B cell (primary cell): Measurements from ENCODE around the gene F8. TPM values are rescaled to one million over a fixed set of nuclear protein-coding genes. Genes with fewer than 3 reads are reported as not detected.

ENCODE experiments used
- ATAC-seq: fragments of 200-7000 bp; cut with Tn5 transposase; one replicate; pipeline ENCODE4 v1.10.0; 2021; ENCODE audit warnings: low read depth, mild to moderate bottlenecking, moderate number of reproducible peaks, moderate library complexity
- CTCF ChIA-PET: fragments of 350-600 bp; sonication (Branson Sonifier 250); formaldehyde crosslinking; loops from one replicate; lab custom pipeline; 2021; ENCODE audit warnings: antibody characterized with exemption, inconsistent platforms; lab: Charles Lee
- POLR2A ChIA-PET: fragments of 350-600 bp; sonication (Branson Sonifier 250); formaldehyde crosslinking; loops from one replicate; lab custom pipeline; 2021; ENCODE audit warnings: antibody characterized with exemption; lab: Charles Lee
- DNase-seq: peaks from one replicate; pipeline ENCODE4 v3.0.0; 2013
- H2AFZ ChIP-seq: 2 replicates; pipeline ENCODE4 v1.6.1; 2012; ENCODE audit warnings: mild to moderate bottlenecking, low read depth, low read length; ENCODE audit not compliant: insufficient read depth, poor library complexity, severe bottlenecking
- H3K27ac ChIP-seq, 2 donors: 1 replicate in 1 of 2; 2 replicates in 1 of 2; pipeline ENCODE4 v1.5.1; 2012 to 2013; ENCODE audit warnings: low read length in 2 of 2, mild to moderate bottlenecking in 2 of 2, moderate library complexity in 1 of 2
- H3K27me3 ChIP-seq, 4 experiments: fragments of 200-600 bp in 1 of 4; sonication (generic) in 1 of 4; replicated peaks in 1 of 4; 1 replicate in 2 of 4; 2 replicates in 2 of 4; pipeline versions ENCODE4 v1.6.1 to v1.7.0; 2013 to 2016; ENCODE audit warnings: low read length in 3 of 4, mild to moderate bottlenecking in 2 of 4, mixed read lengths in 1 of 4, moderate library complexity in 1 of 4; ENCODE audit not compliant: insufficient read depth in 4 of 4, control insufficient read depth in 3 of 4; ENCODE audit errors: control extremely low read depth in 1 of 4
- H3K36me3 ChIP-seq, 2 experiments: replicated peaks in 1 of 2; 1 replicate in 1 of 2; 2 replicates in 1 of 2; pipeline versions ENCODE4 v1.6.1 to v1.7.1; 2013; ENCODE audit warnings: low read length in 1 of 2; ENCODE audit not compliant: insufficient read depth in 2 of 2, control insufficient read depth in 1 of 2; ENCODE audit errors: control extremely low read depth in 1 of 2, extremely low read depth in 1 of 2
- H3K4me1 ChIP-seq, 2 donors: fragments of 200-600 bp in 1 of 2; sonication (generic) in 1 of 2; 1 replicate in 1 of 2; 2 replicates in 1 of 2; pipeline versions ENCODE4 v1.5.1 to v1.6.1; 2013 to 2017; ENCODE audit warnings: low read length in 2 of 2; ENCODE audit not compliant: control insufficient read depth in 2 of 2, insufficient read depth in 2 of 2
- H3K4me2 ChIP-seq: replicated peaks from 2 replicates; pipeline ENCODE3; 2012; ENCODE audit warnings: mild to moderate bottlenecking, low read depth, low read length; ENCODE audit not compliant: poor library complexity, severe bottlenecking
- H3K4me3 ChIP-seq, 5 experiments: fragments of 200-600 bp in 1 of 5; sonication (generic) in 1 of 5; 1 replicate in 3 of 5; 2 replicates in 2 of 5; pipeline versions ENCODE4 v1.5.1 to v1.7.0; 2011 to 2016; ENCODE audit warnings: low read length in 4 of 5, mild to moderate bottlenecking in 4 of 5, low read depth in 2 of 5, control low read depth in 1 of 5, moderate library complexity in 1 of 5; ENCODE audit not compliant: insufficient read depth in 1 of 5; ENCODE audit errors: control extremely low read depth in 1 of 5, extremely low read depth in 1 of 5
- H3K79me2 ChIP-seq: fragments of 200-600 bp; sonication (generic); one replicate; pipeline ENCODE4 v1.6.0; 2016; ENCODE audit warnings: low read length; ENCODE audit not compliant: control insufficient read depth, insufficient read depth
- H3K9ac ChIP-seq: fragments of 200-600 bp; sonication (generic); 2 replicates; pipeline ENCODE4 v1.6.1; 2017; ENCODE audit warnings: mild to moderate bottlenecking, low read length, moderate library complexity
- H3K9me3 ChIP-seq, 3 donors: one replicate each; pipeline versions ENCODE4 v1.6.1 to v1.7.1; 2013; ENCODE audit warnings: low read length in 2 of 3; ENCODE audit not compliant: control insufficient read depth in 2 of 3, insufficient read depth in 1 of 3; ENCODE audit errors: control extremely low read depth in 1 of 3
- H4K20me1 ChIP-seq: 2 replicates; pipeline ENCODE4 v1.6.0; 2012; ENCODE audit warnings: mild to moderate bottlenecking, low read length; ENCODE audit not compliant: insufficient read depth, control insufficient read depth, poor library complexity, severe bottlenecking
- H3K27ac Mint-ChIP-seq: one replicate; pipeline ENCODE4 v1.8.0; 2021; ENCODE audit warnings: mixed read lengths
- H3K27me3 Mint-ChIP-seq: one replicate; pipeline ENCODE4 v1.8.0; 2021; ENCODE audit warnings: mixed read lengths
- H3K4me1 Mint-ChIP-seq: one replicate; pipeline ENCODE4 v1.8.0; 2021; ENCODE audit warnings: mixed read lengths
- H3K4me3 Mint-ChIP-seq: one replicate; pipeline ENCODE4 v1.8.0; 2021; ENCODE audit warnings: mixed read lengths
- H3K9me3 Mint-ChIP-seq: one replicate; pipeline ENCODE4 v1.8.0; 2022; ENCODE audit warnings: mixed read lengths; ENCODE audit not compliant: insufficient read depth
- CTCF ChIP-seq: fragments of 200-600 bp; IDR thresholded peaks from one replicate; pipeline ENCODE4 v1.8.0; 2022; ENCODE audit warnings: antibody characterized with exemption, mild to moderate bottlenecking
- EZH2 ChIP-seq: IDR thresholded peaks from 2 replicates; pipeline ENCODE4 v1.6.1; 2012; ENCODE audit warnings: borderline replicate concordance, low read depth, mild to moderate bottlenecking, moderate library complexity, low read length; ENCODE audit not compliant: insufficient read depth, poor library complexity, severe bottlenecking
- WGBS: methylation state at CpG from one replicate; pipeline ENCODE4 v1.1.5; 2013; ENCODE audit warnings: missing lambda C conversion rate; ENCODE audit not compliant: insufficient coverage; 5-methylcytosine and 5-hydroxymethylcytosine counted together
- intact Hi-C: fragments of 100-400 bp; cut with micrococcal nuclease; formaldehyde crosslinking; loops from one replicate; pipeline ENCODE4 v1.10.0; 2022
- polyA plus RNA-seq: library from polyadenylated mRNA; depleted of rRNA; stranded (reverse); fragments of >200 nt; gene quantifications from 2 replicates; pipeline ENCODE4 v1.2.3, GENCODE V29; 2012
- total RNA-seq, 2 donors: library from RNA; stranded (reverse); fragments of 120-200 nt in 1 of 2; gene quantifications; 1 replicate in 1 of 2; 2 replicates in 1 of 2; pipeline versions ENCODE4 v1.2.3 to v1.2.4, GENCODE V29; 2013 to 2022

The F8 gene
- total and polyA plus RNA-seq, 2 donors (not counting 1 experiment from before 2014, with no cell fraction given): 0.86 to 1.4 TPM

DNA sequence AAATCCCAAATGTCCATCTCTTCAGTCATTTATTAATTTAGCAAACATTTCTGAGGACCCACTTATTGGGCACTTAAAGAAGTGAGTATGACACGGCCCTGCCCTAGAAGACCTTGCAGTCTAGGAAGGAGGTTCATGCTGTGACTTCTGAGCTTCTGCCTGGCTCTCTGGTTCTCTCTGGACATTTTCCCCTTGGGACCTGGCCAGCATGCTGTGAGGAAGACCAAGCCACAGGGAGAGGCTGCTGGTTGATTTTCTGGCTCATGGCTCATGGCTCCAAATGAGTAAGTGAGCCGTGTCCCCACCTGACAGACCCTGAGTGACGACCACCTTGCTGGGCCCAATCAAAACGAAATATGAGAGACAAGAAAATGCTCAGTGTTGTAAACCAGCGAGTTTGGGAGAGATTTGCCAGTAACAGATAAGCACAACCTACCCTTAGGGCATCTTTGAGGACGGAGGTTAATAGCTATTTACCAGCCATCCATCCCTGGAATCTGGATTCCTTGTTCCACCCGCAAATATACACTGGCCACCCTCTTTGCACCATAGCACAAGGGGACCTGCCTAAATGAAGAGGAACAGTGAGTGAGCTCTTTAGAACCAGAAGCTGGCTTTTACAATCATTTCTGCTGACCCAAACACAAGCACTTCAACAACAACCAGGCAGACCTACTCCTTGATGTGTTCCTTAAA lies 218.1 kb downstream of the F8 start:
- Mint-ChIP-seq H3K27ac (no peak overlapping the region), H3K9me3 (no peaks in the 10 kb centered on the region), H3K27me3 (no peaks in the 10 kb centered on the region), H3K4me1 (peaks cover 28% of the 10 kb centered on the region), H3K4me3 (peak overlapping the region; percentile 85)
- 24% methylated on average over 3 of the region's 7 CpGs for WGBS
- Histone ChIP-seq H3K79me2 (no peaks in the 10 kb centered on the region), H2AFZ (peak overlapping the region; percentile 79), H3K27me3 (no peaks in the 10 kb centered on the region), H3K4me1 (peaks cover 16 to 21% of the 10 kb centered on the region in 2 donors), H4K20me1 (no peaks in the 10 kb centered on the region), H3K9me3 (no peaks in the 10 kb centered on the region), H3K36me3 (no peaks in the 10 kb centered on the region), H3K4me3 (peak overlapping the region; percentile 49 to 69 (median 65)), H3K27ac (no peak overlapping the region), H3K4me2 (peak overlapping the region; percentile 86), H3K9ac (peak overlapping the region; percentile 68)
- ATAC-seq (no peak), DNase-seq (no peak)
- CTCF ChIA-PET: no interaction called here
- no peak for TF ChIP-seq EZH2
- TF ChIP-seq CTCF: no peak
- POLR2A ChIA-PET: no interaction called here
- intact Hi-C loops: loop anchor here (10.0 kb wide), 1 partner anchor 220 kb away; the partner anchor contains the start of genes F8 and FUNDC2

GRCh38 chrX:154802947-154803346 lies 219.6 kb downstream of the F8 start:
- Mint-ChIP-seq H3K27me3 (no peaks in the 10 kb centered on the region), H3K27ac (no peak overlapping the region), H3K9me3 (no peaks in the 10 kb centered on the region), H3K4me3 (no peak overlapping the region), H3K4me1 (peaks cover 30% of the 10 kb centered on the region)
- Histone ChIP-seq H2AFZ (no peak overlapping the region), H3K36me3 (no peaks in the 10 kb centered on the region), H3K4me3 (no peak overlapping the region), H3K79me2 (no peaks in the 10 kb centered on the region), H3K27ac (no peak overlapping the region), H3K4me2 (no peak overlapping the region), H3K9me3 (no peaks in the 10 kb centered on the region), H3K4me1 (peaks cover 16 to 21% of the 10 kb centered on the region in 2 donors), H3K27me3 (no peaks in the 10 kb centered on the region), H4K20me1 (no peaks in the 10 kb centered on the region), H3K9ac (no peak overlapping the region)
- CTCF ChIA-PET: no interaction called here
- POLR2A ChIA-PET: no interaction called here
- no CpG with 5 or more reads among the region's 2 CpGs for WGBS
- no peak for TF ChIP-seq CTCF
- no peak for TF ChIP-seq EZH2
- intact Hi-C loops: loop anchor here (10.0 kb wide), 1 partner anchor 222 kb away; the partner anchor contains the start of genes F8 and FUNDC2
- DNase-seq (no peak), ATAC-seq (no peak)
